Dermis microvascular lymphatic vessel endothelial cell (primary cell): ENCODE data around the gene CBFB. TPM values are rescaled to one million over a fixed set of nuclear protein-coding genes. Genes with fewer than 3 reads are reported as not detected.
A peak's percentile ranks its signal among the peaks of the same experiment; 100 is the strongest.

Experiments
- DNase-seq, 2 donors: peaks; one replicate each; pipeline versions ENCODE4 v3.0.0 to v3.0.0-alpha.2; 2010; ENCODE audit warnings: low read depth in 2 of 2
- total RNA-seq: library from RNA; depleted of rRNA; stranded (reverse); fragments of >200 nt; gene quantifications from 2 replicates; pipeline ENCODE4 v1.2.1, GENCODE V29; 2014

CBFB gene
- total RNA-seq, 1 donor from 2014 or later, result 51.1 TPM

- DNase-seq, result no peak
Measured at GRCh38 chr16:67016681-67017420, 12.1 kb upstream of the CBFB start.

DNA sequence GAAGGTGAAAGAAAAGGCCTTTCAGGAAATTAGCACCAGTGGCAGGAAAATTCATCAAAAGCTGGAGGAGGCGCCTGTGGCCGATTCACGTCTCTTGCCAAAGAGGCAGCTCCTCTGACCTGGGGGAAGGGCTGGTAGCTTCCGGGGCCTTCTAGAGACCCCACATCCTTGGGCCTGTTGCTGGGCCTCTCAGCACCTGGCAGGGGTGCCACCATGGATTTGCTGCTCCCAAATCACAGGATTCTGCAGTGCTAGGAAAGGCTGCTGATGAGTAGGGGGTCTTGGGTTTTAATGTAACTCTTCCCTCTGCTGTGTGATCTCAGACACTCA, 11.6 kb upstream of the CBFB start:
- no peak for DNase-seq

DNA sequence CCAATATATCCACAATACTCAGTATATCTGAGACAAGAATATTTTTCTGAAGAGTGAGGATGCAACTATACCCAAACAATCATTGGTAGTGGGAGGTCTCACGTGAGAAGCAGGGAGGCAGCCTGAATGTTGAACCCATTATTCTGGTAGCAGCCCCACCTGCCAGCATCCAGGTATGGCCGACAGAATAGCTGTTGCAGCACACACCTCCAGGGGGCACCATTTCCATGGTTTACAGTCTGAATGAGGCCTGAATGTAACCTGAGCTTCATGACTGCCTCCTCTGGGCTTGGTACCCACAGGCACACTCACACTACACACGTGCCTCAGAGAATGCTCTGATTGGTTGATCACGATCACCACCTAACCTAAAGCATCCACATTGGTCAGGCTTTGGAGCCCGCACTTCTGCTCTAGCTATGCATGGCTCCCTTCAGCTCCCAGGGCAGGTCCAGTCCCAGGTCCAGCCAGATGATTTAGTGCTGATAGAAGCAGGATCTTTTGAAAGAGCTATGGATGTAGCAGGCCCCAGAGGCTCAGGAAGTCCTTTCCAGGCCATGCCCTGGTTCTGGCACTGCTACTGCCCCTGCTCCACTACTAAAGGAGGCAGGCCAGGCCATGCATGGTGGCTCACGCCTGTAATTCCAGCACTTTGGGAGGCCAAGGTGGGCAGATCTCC, 11.0 kb upstream of the CBFB start:
- DNase-seq, result peak; percentile 87 to 95

DNA sequence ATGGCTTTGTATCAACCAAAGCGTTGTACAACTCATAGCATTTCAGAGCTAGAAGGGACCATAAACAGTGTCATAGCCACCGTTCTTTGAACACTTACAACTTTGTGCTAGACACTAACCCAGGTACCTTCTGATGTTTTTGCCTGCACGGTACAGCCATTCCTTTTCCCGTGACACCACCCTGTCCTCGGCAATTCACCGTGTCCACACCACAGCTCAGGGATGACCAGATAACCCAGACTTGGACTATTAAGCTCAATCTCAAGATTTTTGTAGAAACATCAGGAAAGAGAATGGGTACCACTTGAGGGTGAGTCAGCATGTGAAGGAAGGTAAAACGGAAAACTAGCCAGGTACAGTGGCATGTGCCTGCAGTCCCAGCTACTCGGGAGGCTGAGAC, 9.8 kb upstream of the CBFB start:
- DNase-seq, result no peak

DNA sequence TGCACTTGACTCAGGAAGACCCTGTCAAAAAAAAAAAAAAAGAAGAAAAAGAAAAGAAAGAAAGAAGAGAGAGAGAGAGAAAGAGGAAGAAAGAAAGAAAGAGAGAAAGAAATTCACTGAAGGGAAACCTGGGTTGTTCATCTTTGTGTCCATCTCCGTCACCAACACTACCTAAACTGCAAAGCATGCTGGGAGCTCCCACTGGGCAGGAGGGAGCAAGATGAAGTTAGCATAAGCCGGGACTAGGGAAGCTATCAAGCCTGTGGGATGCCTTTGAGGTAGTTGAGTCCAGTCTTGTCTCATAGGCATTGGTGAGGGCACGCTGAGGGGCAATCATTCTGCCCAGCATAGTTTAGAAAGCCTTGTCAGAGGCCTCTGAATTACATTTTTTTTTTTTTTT, 7.6 kb upstream of the CBFB start:
- no peak for DNase-seq

GRCh38 chr16:67022531-67023214, 6.3 kb upstream of the CBFB start:
- DNase-seq, result no peak

DNA sequence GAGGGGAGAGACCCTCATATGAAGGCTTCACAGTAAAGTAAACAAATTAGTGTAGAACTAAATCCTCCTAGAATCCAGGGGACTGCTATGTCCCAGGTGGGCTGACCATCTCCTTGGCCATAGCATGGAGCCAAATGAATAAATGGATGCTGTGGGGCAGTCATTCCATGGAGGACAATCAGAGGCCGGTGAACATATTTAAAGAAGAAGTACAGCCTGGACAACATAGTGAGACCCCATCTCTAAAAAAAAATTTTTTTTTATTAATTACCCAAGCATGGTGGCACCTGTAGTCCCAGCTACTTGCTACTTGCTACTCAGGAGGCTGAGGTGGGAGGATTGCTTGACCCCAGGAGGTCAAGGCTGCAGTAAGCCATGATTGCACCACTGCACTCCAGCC, 5.3 kb upstream of the CBFB start:
- no peak for DNase-seq

- DNase-seq, result no peak
Measured at GRCh38 chr16:67024384-67025209, 4.4 kb upstream of the CBFB start.

DNA sequence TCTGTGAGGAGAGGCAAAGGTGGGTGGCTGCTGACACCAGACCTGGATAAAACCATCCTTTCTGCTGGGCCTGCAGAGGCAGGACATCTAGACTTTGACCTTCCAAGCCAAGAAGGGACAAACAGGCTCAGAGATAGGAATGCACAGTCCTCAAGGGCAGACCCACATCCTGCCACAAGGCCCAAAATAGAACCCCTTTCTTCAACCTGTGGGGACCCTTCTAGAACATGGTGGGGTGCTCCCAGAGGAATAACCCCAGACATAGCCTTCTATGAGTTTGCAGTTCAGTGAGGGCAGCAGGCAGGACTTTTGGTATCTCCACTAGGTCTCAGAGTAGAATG, 3.8 kb upstream of the CBFB start:
- DNase-seq, result no peak

DNA sequence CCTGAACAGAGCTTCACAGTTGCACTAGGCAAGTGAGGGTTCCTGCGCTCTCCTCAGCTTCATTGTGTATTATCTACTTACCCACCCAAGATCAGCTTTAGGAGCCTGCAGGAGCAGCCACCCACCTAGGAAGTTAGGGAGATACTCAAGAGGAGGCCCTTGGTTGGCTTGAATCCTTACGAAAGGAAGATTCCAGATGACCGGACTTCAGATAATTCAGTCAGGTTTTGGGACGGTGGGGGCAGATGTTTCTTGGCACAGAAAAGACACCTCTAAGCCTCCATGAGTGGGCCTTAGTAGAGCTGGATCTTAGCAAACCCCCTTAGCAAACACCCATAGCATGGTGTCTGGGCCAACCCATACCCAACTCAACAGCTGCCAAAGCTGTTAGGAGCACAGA, 2.4 kb upstream of the CBFB start:
- DNase-seq, result no peak

DNA sequence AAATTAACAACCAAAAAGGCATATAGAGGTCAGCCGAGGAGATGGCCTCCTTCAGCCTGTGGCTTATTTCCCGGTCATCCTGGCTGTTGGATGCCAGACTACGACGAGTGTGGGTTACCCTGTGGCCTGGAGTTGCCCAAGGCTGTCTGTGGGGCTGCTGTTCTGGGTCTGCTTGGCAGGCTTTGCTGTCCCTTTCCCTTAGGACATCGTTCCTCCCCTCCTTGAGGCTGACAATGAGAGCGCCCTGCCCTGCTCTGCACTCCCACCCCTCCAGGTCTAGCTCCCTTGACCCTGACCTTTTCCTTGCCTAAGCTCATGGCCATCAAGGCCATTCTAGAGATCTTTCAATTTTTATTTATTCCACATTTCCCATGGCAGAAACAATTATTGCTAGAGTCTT, 1.9 kb upstream of the CBFB start:
- DNase-seq, result no peak

- no peak for DNase-seq
Measured at GRCh38 chr16:67028167-67028695, 718 bp upstream of the CBFB start.

- peak in 1 of 2 donors; percentile 74 for DNase-seq
Measured at GRCh38 chr16:67029254-67030096, 526 bp downstream of the CBFB start.

GRCh38 chr16:67030221-67030962, 1.4 kb downstream of the CBFB start:
- no peak for DNase-seq

GRCh38 chr16:67034487-67034886, 5.5 kb downstream of the CBFB start:
- DNase-seq, result peak in 1 of 2 donors; percentile 26

DNA sequence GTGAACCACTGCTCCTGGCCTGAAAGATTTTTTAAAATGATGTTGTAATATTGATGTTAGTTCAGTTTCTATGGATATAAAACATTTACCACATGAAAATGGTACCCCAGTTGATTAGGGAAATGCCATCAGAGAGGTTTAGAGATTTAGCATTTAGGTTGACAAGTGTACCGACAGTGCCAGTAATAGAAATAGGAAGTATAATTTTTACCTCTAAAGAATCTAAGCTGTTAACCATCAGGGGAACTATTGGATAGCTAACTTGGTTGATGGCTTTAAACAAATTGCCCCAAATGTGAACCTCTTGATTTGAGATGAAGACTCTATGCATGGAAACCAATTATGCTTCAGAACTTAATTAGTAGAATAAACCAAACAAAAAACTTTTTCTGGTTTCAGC, 6.4 kb downstream of the CBFB start:
- no peak for DNase-seq

DNA sequence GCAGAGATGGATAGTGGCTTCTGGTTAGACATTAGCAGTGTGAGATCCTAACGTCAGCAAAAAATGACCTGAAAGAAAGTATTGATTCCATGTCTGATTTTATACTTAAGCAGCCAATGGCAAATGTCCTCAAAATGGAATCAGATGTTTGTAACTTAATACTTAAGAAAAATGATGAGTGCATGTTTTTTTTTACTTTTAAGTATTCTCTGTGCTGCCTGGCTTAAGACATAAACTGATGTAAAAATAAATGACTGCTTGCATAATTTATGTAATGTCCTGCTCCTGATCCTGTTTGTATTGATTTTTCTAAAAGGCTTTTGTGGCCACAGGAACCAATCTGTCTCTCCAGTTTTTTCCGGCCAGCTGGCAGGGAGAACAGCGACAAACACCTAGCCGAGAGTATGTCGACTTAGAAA, 7.4 kb downstream of the CBFB start:
- no peak for DNase-seq

DNA sequence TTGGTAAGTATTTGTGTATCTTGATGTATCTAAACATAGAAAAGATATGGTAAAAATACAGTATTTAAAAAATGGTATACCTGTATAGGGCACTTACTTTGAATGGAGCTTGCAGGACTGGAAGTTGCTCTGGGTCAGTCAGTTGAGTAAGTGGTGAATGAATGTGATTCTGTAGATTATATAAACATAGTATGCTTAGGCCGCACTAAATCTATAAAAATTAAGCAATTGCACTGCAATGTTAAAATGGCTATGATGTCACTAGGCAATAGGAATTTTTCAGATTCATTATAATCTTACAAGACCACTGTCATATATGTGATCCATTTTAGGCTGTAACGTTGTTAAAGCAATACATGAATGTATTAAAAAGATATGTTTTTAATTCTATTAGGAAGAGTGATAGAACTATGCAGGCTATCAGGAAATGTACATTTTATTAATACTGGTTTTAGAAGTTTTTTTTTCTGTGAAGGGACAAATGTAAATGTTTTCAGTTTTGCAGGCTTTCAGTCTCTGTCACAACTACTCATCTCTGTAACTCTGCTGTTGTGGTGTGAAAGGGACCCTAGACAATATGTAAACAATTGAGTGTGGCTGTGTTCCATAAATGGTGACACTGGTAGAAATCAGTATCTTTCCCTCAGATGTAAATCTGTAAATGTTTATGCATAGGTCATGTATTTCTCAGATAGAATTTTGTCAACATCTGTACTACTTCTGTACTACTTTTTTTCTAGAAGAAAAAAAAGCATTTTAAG, 10.5 kb downstream of the CBFB start:
- DNase-seq, result no peak

- no peak for DNase-seq
Measured at GRCh38 chr16:67040166-67040565, 11.2 kb downstream of the CBFB start.
